OCI-LY7 (cell line): ENCODE data around the gene SDK2.

Experiments used
- CTCF ChIP-seq: fragments of 200-600 bp; sonication (generic); conservative IDR thresholded peaks from 2 replicates; pipeline ENCODE4 v1.5.1; 2014; ENCODE audit warnings: mild to moderate bottlenecking, antibody characterized with exemption, low read length, moderate library complexity, mixed read lengths
- EZH2phosphoT487 ChIP-seq: fragments of 200-600 bp; sonication (generic); IDR thresholded peaks from 2 replicates; pipeline ENCODE4 v1.6.1; 2018; ENCODE audit warnings: low read depth, borderline replicate concordance, mild to moderate bottlenecking, mixed run types, antibody characterized with exemption, low read length, moderate library complexity, mixed read lengths

GRCh38 chr17:73585583-73585982 is 58.7 kb downstream of the SDK2 start:
- TF ChIP-seq EZH2phosphoT487 (no peak), CTCF (peak; percentile 83)
